HL-60 (cell line): ENCODE data around the gene MASP2.
A peak's percentile ranks its signal among the peaks of the same experiment; 100 is the strongest.

Experiments
- CTCF ChIP-seq: IDR thresholded peaks from one replicate; pipeline ENCODE4 v1.5.1; 2011; ENCODE audit warnings: low read length, control low read depth, inconsistent platforms; ENCODE audit not compliant: insufficient read depth
- POLR2AphosphoS5 ChIP-seq: IDR thresholded peaks from 2 replicates; pipeline ENCODE4 v1.6.1; 2012; ENCODE audit warnings: low read depth

- no peak for TF ChIP-seq CTCF
- peak; percentile 13; the same call in 1 of the 2 replicates for TF ChIP-seq POLR2AphosphoS5
Measured at GRCh38 chr1:11053758-11054137, 6.7 kb upstream of the MASP2 start.
